Fibroblast of pulmonary artery (primary cell): ENCODE data around the gene PKHD1.

Experiments used
- DNase-seq: peaks from one replicate; pipeline ENCODE4 v3.0.0-alpha.2; 2010; ENCODE audit warnings: low read depth
- H3K4me3 ChIP-seq: replicated peaks from 2 replicates; pipeline ENCODE4 v1.5.1; 2011; ENCODE audit warnings: low read depth, mild to moderate bottlenecking, control low read depth, low read length, moderate library complexity
- CTCF ChIP-seq: IDR thresholded peaks from 2 replicates; pipeline ENCODE4 v1.5.1; 2011; ENCODE audit warnings: mild to moderate bottlenecking, control low read depth, low read length, inconsistent platforms; ENCODE audit errors: missing control alignments

PKHD1 gene

GRCh38 chr6:52106994-52107393 is 19.6 kb upstream of the PKHD1 start:
- H3K4me3 ChIP-seq, result no peak overlapping the region
- DNase-seq, result no peak
- TF ChIP-seq CTCF, result no peak

DNA sequence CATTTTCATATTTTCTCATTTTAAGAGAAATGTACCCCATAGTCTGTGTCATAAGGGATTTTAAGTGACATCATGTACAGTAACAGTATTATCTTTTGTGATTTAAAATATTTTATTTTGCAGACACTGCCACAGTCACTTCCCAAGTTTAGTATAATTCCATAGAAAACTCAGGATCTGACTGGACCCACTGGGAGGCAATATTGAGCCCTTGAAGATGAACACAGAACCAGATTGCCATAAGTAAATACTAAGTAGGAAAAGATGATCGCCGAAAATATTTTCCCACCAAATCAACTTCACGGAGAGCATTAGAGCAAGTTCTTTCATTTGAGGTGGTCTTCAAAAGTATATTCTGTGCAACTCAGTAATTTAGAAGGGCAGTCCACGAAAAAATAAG is 17.6 kb upstream of the PKHD1 start:
- H3K4me3 ChIP-seq, result no peak overlapping the region
- TF ChIP-seq CTCF, result no peak
- no peak for DNase-seq

DNA sequence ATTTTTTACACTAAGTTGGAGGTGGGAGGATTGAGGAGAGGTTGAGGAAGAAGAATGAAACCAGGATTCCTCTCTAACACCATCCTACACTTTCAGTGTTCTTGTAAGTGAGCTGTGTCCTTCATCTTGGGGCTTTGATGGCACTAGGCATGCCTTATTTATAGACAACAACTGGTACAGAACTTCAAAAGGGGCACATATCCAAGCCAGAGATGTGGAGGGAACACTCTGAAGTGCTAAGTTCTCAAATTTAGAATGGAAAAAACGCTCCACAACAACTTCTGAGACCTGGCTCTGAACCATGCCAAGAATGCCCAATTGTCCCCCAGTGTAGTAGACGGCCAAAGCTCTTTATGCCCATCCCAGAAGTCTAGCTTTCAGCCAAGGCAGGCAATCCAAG is 16.2 kb upstream of the PKHD1 start:
- no peak for TF ChIP-seq CTCF
- no peak for DNase-seq
- no peak overlapping the region for H3K4me3 ChIP-seq

DNA sequence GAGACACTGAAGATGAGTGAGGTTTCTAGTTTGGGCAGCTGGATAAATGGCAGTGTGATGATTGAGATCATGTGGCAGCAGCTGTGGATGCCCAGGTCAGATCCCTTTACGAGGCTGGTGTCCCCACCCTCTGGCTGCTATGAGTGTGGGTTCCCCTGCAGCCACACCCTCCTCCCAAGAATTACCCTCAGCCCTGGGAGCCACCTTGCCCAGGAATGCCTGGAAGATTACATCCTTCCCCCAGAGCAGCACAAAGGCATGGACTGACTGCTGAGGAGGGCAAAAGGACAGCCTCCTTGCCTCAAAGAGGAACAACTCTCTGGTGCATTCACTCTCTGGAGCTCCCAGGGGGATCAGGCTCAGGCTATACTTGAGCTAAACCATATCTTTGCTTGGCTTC is 15.0 kb upstream of the PKHD1 start:
- no peak for TF ChIP-seq CTCF
- no peak for DNase-seq

DNA sequence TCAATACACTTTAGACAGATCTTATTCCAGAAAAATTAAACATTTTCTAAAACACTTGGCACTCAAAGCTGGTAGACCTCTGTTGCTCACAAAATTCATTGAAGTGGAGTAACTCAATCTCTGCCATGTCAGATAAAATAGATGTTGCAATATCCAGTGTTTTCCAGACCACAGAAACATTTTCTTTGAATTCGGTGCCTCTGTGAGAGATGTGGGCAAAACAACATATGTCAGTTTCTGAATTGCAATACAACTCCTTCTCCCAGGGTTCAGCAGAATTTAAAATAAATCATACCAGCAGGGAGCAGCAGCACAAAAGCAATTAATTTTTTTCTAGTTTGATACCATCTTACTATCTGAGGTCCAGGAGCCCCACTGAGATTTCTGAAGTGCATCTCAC is 11.3 kb upstream of the PKHD1 start:
- TF ChIP-seq CTCF, result no peak
- DNase-seq, result no peak
- H3K4me3 ChIP-seq, result no peak overlapping the region

More for the DNA sequence above, 15.0 kb upstream of the PKHD1 start:
- no peak overlapping the region for H3K4me3 ChIP-seq

GRCh38 chr6:52089758-52090348 is 2.4 kb upstream of the PKHD1 start:
- TF ChIP-seq CTCF, result no peak
- no peak overlapping the region for H3K4me3 ChIP-seq
- no peak for DNase-seq

DNA sequence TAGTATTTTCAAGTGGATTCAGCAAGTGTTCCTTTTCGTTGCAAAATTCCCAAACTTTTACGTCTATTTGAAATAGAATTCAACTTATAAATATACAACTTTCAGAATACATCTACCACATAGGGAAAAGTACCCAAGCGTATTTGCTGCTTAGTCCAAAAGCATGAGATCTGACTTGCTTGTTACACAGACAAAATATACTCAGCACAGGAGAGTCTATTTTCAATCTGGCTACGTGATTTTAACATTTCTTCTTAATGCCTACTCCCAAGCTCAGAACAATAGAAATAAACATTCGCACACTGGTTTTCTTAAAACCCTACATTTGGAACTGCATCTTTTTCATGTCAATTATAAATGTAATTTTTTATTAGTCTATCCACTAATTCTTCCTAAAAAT is 672 bp downstream of the PKHD1 start:
- H3K4me3 ChIP-seq, result no peak overlapping the region
- no peak for DNase-seq
- TF ChIP-seq CTCF, result no peak
